ENCODE results near the gene MYOZ2. TPM values are rescaled to one million over a fixed set of nuclear protein-coding genes. Genes with fewer than 3 reads are reported as not detected.

Gene MYOZ2
- total and polyA plus RNA-seq, 2 of the 4 experiments (the other 2 are of a cell fraction), result 0.17 to 0.18 TPM

- TF ChIP-seq USF2 (IDR thresholded peaks at IDR 0.05; ENCODE audit: low read depth, low read length), result no peak
These were observed 32.4 kb upstream of the MYOZ2 start (continued) for GRCh38 chr4:119103263-119103662.

- dilution Hi-C loops (cut with HindIII; ENCODE audit: low sequenced_read_pairs, unreplicated experiment) (no loop called here), in situ Hi-C loops (cut with MboI; ENCODE audit: low sequenced_read_pairs) (loop anchor here (10.0 kb wide), 1 partner anchor 110 kb away; the partner anchor contains the start of gene USP53), intact Hi-C loops (cut with micrococcal nuclease) (loop anchor here (5.0 kb wide), 2 partner anchors 62 to 122 kb away; no protein-coding TSS in a partner anchor)
- H4K8ac ChIP-seq (ENCODE audit: low read depth in 2 of 2, low read length in 2 of 2), result peak overlapping the region; percentile 73 to 76; a peak in 3 of 4 replicates
- H2BK5ac ChIP-seq (ENCODE audit: low read depth, low read length, poor library complexity, severe bottlenecking), result peak overlapping the region; percentile 100
- peaks cover 12% of the 10 kb centered on the region; the same call in 1 of the 2 replicates for H3K4me1 ChIP-seq (ENCODE audit: control insufficient read depth, insufficient read depth, low read length)
- peak overlapping the region; percentile 80 for H4K91ac ChIP-seq (ENCODE audit: insufficient read depth, low read depth, low read length)
- CTCF ChIA-PET, result no interaction called here
- H3K4me2 ChIP-seq (ENCODE audit: low read depth, low read length), result no peak overlapping the region
- 0 out of 4 replicates have a peak, but pooled peaks cover 0 to 2% of the 10 kb centered on the region in 2 experiments for H3K79me1 ChIP-seq (ENCODE audit: low read depth in 1 of 2, low read length in 2 of 2)
- ATAC-seq (ENCODE audit: low read depth), result no peak
- peak overlapping the region; percentile 59 for H3K27ac ChIP-seq (ENCODE audit: insufficient read depth, low read length)
- H3K9ac ChIP-seq (ENCODE audit: low read depth, low read length), result no peak overlapping the region
- no peak overlapping the region for H3K4me3 ChIP-seq (ENCODE audit: insufficient read depth, low read depth, low read length)
- WGBS, 2 experiments (ENCODE audit: extremely low coverage in 2 of 2, insufficient read length in 1 of 2), result no CpG with 5 or more reads among the region's 4 CpGs
- peak overlapping the region; percentile 87 for H2BK120ac ChIP-seq (ENCODE audit: low read depth, low read length)
- H3K9me1 ChIP-seq (ENCODE audit: insufficient read depth, low read length), result peaks cover 10% of the 10 kb centered on the region; the same call in 1 of the 2 replicates
- H2AK9ac ChIP-seq (replicated peaks; ENCODE audit: low read depth, low read length, poor library complexity), result no peak overlapping the region
- no peak overlapping the region for H2AFZ ChIP-seq (replicated peaks; ENCODE audit: low read length, poor library complexity)
- peak overlapping the region; percentile 80 for H3K18ac ChIP-seq (ENCODE audit: low read depth, low read length)
- peak overlapping the region; percentile 74 for H3K4ac ChIP-seq (ENCODE audit: low read depth, low read length)
- POLR2A ChIA-PET (ENCODE audit: unreplicated experiment), result interaction anchor here (0.9 kb wide), 1 partner anchor 108 kb away, joined by 3 read pairs; the partner anchor contains the start of gene USP53
- H3K9me3 ChIP-seq (ENCODE audit: control insufficient read depth, insufficient read depth, low read length), result no peaks in the 10 kb centered on the region
- no TSS peak for BruUV-seq (replicated peaks)
- H2AK5ac ChIP-seq (ENCODE audit: low read depth, low read length), result peak overlapping the region; percentile 86
- no peak for DNase-seq
- 0 out of 2 replicates have a peak overlapping the region, but pooled peaks have one; percentile 64 for H3K23ac ChIP-seq (ENCODE audit: low read depth, low read length)
- H3K14ac ChIP-seq (replicated peaks; ENCODE audit: low read depth, low read length), result peak overlapping the region; percentile 68
- peak overlapping the region; percentile 93 for H4K5ac ChIP-seq (ENCODE audit: low read depth, low read length)
- H3K56ac ChIP-seq (ENCODE audit: extremely low read depth, insufficient read depth, low read length), result no peak overlapping the region
- H4K20me1 ChIP-seq (ENCODE audit: insufficient read depth, low read length), result no peaks in the 10 kb centered on the region
- peak overlapping the region; percentile 97 for H2BK15ac ChIP-seq (ENCODE audit: low read depth, low read length)
- no peaks in the 10 kb centered on the region for H3K36me3 ChIP-seq (ENCODE audit: control insufficient read depth, insufficient read depth, low read length)
- H3K27me3 ChIP-seq (ENCODE audit: control insufficient read depth, insufficient read depth, low read length), result no peaks in the 10 kb centered on the region
- peak overlapping the region; percentile 93 for H2BK20ac ChIP-seq (ENCODE audit: low read depth, low read length)
- no peak for TF ChIP-seq RFX5 (IDR thresholded peaks at IDR 0.05; ENCODE audit: low read depth, low read length)
- TF ChIP-seq POLR2A (IDR thresholded peaks at IDR 0.05; ENCODE audit: low read depth, low read length), result no peak
- no peak for TF ChIP-seq MXI1 (IDR thresholded peaks at IDR 0.05; ENCODE audit: borderline replicate concordance, low read depth, low read length)
- TF ChIP-seq RAD21 (IDR thresholded peaks at IDR 0.05; ENCODE audit: low read length), result no peak
- no peak for TF ChIP-seq BHLHE40 (IDR thresholded peaks at IDR 0.05; ENCODE audit: low read depth, low read length)
- no peak for TF ChIP-seq ELK1 (IDR thresholded peaks at IDR 0.05; ENCODE audit: borderline replicate concordance, low read depth, low read length)
- TF ChIP-seq MAFK (IDR thresholded peaks at IDR 0.05; ENCODE audit: low read depth, low read length), result no peak
- TF ChIP-seq NFE2L2 (IDR thresholded peaks at IDR 0.05; ENCODE audit: low read depth, low read length), result no peak
- no peak for TF ChIP-seq CHD1 (IDR thresholded peaks at IDR 0.05; ENCODE audit: low read depth, low read length)
- TF ChIP-seq SMC3 (IDR thresholded peaks at IDR 0.05; ENCODE audit: low read depth, low read length), result no peak
- TF ChIP-seq MAZ (IDR thresholded peaks at IDR 0.05; ENCODE audit: borderline replicate concordance, low read depth, low read length), result no peak
- TF ChIP-seq CEBPB (IDR thresholded peaks at IDR 0.05; ENCODE audit: low read depth, low read length), result no peak
- TF ChIP-seq FOS (IDR thresholded peaks at IDR 0.05; ENCODE audit: low read depth, low read length), result no peak
These were observed 30.9 kb upstream of the MYOZ2 start for GRCh38 chr4:119104644-119105273.
